ENCODE results near the gene SORBS1.

DNA sequence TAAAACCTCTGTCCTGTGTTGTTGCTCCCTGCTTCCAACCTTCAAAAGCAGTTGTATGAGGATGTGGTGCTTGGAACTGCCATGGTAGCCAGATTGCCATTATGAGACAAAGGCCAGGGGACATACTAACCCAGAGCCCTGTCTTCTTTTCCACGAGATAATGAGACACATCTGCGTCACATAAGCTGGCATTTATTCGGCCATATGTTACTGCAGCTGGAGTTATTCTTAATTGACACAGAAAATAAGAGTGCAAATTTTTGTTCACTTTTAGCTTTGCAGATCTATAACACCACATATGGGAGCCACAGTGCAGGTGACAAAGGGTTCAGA, 254.9 kb downstream of the SORBS1 start:
- TF ChIP-seq, protein P1, sequence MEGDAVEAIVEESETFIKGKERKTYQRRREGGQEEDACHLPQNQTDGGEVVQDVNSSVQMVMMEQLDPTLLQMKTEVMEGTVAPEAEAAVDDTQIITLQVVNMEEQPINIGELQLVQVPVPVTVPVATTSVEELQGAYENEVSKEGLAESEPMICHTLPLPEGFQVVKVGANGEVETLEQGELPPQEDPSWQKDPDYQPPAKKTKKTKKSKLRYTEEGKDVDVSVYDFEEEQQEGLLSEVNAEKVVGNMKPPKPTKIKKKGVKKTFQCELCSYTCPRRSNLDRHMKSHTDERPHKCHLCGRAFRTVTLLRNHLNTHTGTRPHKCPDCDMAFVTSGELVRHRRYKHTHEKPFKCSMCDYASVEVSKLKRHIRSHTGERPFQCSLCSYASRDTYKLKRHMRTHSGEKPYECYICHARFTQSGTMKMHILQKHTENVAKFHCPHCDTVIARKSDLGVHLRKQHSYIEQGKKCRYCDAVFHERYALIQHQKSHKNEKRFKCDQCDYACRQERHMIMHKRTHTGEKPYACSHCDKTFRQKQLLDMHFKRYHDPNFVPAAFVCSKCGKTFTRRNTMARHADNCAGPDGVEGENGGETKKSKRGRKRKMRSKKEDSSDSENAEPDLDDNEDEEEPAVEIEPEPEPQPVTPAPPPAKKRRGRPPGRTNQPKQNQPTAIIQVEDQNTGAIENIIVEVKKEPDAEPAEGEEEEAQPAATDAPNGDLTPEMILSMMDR (IDR thresholded peaks at IDR 0.05; ENCODE audit: insufficient read depth, low read length, poor library complexity, severe bottlenecking), result no peak
- TF ChIP-seq EZH2phosphoT487 (conservative IDR thresholded peaks at IDR 0.05; ENCODE audit: low read length), result no peak

Data from SU-DHL-6 (cell line).